Measurements from ENCODE around the gene HMX3.

DNA sequence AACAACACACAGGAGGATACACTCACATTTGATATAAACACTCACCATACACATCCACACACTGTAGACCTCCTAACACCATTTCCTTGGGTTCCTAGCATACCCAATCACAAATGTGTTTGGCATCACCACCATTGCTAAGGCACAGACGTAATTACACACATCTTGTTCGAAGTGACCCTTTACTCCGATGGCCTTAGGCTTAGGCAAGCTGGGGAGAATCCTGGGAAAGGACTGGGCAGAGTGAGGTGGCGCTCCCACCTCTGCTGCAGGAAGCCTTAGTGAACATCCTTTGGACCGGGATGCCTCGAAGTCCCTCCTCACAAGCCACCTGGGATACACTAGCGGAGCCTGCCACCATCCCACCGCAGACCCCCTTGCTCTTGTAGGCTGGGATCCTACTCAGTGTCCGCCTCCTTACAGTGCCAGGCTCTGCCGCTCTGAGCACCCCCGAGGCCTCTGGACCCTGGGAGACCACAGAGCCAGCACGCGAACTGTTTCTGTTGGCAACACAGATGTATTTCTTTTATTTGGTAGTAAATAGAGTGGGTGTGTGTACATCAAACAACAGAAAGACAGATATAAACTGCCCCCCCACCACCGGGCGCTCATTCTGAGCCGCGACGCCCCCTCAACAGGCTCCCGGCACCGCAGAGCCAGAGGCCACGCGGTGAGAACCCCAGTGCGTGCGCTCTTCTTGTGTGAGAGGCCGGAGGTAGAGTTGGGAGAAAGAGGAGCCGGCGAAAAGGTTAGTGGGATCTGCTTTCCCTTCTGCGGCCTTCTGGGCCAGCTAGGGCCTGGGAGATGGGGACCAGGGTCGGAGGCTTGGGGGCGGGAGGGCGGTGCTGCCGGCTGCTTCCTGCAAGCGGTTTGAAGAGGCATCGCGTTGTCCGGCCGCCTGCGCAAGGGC lies 6.3 kb downstream of the HMX3 start:
- no peak for TF ChIP-seq CTCF (IDR thresholded peaks at IDR 0.05; ENCODE audit: borderline replicate concordance, extremely low read depth, low read length, poor library complexity, severe bottlenecking)
- no peak for TF ChIP-seq EZH2 (IDR thresholded peaks at IDR 0.05; ENCODE audit: borderline replicate concordance, low read depth, low read length, severe bottlenecking)

Measured in DND-41 (cell line).